ENCODE results near the gene GJD2.

Gene GJD2

DNA sequence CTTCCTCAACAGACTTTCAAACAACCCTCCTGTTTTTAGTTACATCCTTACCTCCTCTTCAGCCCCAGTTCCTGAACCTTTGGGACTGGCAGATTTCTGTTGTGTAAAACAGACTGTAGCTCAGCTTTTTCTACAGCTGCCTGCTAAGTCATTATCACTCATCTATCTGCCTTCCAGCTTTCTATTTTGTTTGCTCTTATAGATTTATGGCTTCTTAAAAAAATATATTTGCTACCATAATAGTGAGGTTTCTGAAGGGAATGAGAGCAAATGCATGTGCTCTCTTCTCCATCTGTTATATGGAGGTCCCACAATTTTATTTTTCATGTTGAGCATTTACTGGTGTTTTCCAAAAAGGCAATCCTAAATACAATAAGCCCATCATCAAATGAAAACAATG lies 18.2 kb upstream of the GJD2 start:
- DNase-seq (ENCODE audit: low read depth), result no peak

DNA sequence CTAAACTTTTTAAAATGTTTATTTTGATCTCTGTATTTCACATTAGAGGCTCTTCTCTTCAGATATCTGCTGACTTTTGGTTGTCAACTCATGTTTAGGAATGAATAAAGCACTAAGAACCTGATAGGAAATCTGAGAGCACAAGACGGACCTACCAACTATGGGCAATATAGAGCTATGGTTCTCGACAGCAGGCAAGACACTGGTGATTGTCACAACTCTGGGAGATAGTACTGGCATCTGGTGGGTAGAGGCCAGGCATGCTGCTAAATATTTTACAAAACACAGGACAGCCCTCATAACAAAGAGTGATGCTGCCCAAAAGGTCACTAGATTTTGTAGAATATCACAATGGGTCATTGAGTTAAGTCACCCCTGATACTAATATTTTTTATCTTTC lies 17.5 kb upstream of the GJD2 start:
- DNase-seq (ENCODE audit: low read depth), result no peak

- DNase-seq (ENCODE audit: low read depth), result no peak
Measured at GRCh38 chr15:34769711-34770110, 14.9 kb upstream of the GJD2 start.

DNA sequence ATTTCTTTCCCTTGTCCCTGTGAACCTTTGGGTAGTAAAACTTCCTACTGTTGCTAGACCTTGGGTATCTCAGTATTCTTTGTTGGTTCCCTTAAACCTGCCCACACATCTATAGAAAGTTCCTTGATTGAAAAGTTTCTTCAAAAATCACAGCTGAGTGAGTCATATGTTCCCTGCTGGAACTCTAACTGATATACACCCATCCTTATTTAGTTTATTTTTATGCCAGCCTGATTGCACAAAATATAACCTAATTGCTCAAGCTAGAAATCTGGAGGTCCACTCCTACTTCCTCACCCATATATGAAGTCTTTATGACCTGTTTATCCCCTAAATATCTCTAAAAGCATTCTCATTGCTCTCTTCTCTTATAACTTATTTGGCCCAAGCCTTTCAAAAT lies 13.7 kb upstream of the GJD2 start:
- no peak for DNase-seq (ENCODE audit: low read depth)

GRCh38 chr15:34765741-34766140 lies 10.9 kb upstream of the GJD2 start:
- no peak for DNase-seq (ENCODE audit: low read depth)

DNA sequence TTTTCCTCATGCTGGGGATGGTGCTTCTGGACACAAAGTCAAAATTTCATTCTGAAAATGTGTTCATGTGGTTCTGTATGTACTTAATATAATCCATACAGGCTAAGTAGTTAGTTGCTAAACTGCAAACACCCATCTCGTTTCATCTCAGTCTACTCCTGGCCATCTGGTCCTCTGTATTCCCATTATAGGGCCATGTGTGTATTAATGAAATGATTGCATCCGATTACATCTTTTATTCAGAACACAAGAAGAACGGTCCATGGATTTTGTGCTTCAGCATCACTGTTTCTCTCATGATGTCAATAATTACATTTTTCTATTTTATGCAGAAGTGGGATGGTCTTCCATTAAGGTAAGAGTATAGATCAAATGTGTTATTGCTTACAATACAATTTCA lies 6.1 kb upstream of the GJD2 start:
- no peak for DNase-seq (ENCODE audit: low read depth)

DNA sequence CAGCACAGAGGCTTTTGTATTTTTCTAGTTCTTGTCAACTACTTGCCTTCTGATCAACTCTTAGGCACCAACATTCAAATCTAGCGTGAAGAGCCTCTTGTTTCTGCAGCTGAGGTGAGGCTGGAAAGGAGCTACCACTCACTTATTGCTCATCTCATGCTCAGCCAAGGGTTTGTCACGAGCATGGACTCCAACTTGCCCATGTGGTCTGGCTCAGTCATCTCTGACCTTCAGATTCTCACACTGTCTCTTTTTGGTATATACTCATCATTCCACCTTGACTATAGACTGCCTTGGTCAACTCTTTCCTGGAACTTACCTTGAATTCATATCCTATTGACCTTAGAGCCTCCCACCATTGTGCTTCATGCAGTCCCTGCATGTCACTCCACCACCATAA lies 5.2 kb upstream of the GJD2 start:
- no peak for DNase-seq (ENCODE audit: low read depth)

DNA sequence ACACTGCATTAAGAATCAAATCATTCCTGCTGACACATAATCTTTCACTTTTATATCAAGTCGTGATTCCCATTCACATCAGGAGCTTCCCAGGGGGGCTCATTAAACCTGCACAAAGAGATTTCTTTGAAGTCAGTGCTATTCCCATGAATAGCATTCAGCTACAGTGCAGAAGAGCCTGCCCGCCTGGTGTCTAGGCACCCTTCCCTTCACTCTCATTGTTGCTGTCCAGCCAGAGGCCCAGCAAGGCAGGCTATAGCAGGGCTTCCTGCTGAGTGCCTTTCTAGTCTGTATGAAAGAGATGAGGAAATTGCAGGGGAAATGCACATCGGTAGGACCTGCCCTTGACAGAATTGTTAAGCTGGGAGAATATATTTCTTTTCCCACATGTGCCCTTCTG lies 4.5 kb upstream of the GJD2 start:
- DNase-seq (ENCODE audit: low read depth), result no peak

DNA sequence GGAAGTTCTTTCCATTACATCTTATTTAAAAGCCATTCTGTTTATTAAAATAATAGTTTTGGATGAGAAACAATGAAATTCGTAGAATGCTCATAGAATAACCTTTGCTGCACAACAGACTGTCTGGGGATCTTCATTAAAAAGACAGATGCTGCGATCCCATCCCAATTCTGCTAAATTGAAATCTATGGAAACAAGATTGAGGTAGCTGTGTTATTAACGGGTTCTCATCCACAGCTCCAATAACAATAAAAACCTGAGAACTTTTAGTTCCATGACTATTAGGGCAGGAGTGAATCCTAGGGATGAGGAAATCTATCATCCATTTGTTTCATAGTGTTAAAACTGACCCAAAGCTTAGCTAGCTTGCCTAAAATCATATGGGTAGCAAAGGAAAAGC lies 2.5 kb upstream of the GJD2 start:
- no peak for DNase-seq (ENCODE audit: low read depth)

- no peak for DNase-seq (ENCODE audit: low read depth)
Measured at GRCh38 chr15:34755419-34755773, 598 bp upstream of the GJD2 start.

GRCh38 chr15:34754171-34754601 lies 612 bp downstream of the GJD2 start:
- no peak for DNase-seq (ENCODE audit: low read depth)

DNA sequence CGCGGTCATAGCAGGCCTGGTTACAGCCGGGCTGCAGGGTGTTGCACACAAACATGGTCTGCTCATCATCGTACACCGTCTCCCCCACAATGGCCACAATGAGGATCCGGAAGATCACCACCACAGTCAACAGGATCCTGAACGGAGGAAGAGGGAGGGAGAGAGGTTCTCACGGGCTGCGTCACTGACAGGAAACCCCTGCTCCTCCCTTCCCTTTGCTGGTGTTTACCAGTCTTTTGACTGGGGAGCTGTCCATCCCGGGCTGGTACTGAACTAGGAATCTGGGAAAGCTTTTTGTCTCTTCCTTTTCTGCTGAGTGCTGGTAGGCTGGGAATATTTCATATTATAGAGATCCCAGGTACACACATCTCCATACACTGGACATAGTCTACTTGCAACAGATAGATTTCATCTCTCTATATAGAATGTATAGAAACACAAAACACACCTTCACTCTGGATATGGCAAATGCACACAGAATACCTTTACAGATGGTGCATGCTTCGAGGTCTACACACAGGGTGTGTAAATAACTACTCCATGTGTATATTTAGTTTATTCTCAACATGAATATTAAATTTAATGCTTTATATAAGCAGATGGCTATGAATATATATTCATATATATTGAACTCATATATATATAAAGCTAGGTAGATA lies 1.4 kb downstream of the GJD2 start:
- DNase-seq (ENCODE audit: low read depth), result no peak

- no peak for DNase-seq (ENCODE audit: low read depth)
Measured at GRCh38 chr15:34749691-34750090, 5.1 kb downstream of the GJD2 start.

GRCh38 chr15:34739346-34739745 lies 15.5 kb downstream of the GJD2 start:
- no peak for DNase-seq (ENCODE audit: low read depth)

GRCh38 chr15:34738002-34738401 lies 16.8 kb downstream of the GJD2 start:
- DNase-seq (ENCODE audit: low read depth), result no peak

DNA sequence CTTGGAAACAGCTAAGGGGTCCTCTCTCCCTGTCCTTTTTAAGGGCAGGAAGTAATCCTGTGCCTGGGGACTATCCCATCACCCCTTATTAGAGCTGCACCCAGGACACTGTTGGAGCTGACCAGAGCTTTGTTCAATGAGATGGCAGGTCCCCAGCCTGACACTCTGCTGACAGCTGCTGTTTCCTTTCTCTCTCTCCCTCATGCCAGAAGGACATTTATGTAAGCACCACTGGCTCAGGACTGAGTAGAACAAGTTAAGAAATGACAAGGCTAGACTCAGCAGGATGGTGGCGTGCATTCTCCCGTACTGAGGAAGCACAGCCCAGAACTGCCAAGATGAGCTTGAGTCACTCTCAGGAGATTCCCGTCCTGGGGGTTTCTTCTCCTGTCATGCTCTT lies 17.3 kb downstream of the GJD2 start:
- DNase-seq (ENCODE audit: low read depth), result no peak

DNA sequence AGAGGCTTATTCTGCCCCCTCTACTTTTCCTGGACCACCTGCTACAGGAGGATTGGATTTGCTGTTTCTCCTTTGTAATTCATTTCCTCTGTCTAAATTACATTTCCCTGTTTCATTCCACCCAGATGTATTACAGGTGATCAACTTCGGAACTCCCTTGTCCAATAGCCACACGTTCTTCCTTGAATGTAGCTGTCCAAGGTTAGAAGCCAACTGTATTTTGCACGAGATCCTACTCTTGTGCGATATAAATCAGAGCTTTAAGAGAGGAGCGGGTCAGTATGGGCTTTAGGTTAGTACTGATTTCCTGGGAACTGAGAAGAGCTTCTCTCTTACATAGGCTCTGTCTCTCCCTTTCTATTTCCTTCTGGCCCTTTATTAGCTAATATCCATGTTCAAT lies 20.5 kb downstream of the GJD2 start:
- no peak for DNase-seq (ENCODE audit: low read depth)

GRCh38 chr15:34733621-34734020 lies 21.2 kb downstream of the GJD2 start:
- no peak for DNase-seq (ENCODE audit: low read depth)

- DNase-seq (ENCODE audit: low read depth), result no peak
Measured at GRCh38 chr15:34732430-34732829, 22.4 kb downstream of the GJD2 start.

DNA sequence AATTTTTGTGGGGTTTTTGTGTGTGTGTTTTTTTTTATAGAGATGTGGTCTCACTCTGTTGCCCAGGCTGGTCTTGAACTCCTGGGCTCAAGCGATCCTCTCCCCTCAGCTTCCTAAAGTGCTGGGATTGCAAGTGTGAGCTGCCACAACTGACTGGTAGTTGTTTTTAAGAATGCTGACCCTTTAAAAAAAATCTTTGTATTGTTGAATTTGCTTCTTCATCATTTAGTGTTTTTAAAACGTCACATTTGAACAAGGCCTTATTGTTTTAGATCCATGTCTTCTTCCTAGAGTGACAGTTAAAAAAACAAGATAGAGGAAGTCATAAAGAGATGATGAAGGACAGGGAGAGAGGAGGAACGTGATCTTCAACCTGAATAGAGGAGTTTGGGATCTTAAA lies 24.1 kb downstream of the GJD2 start:
- no peak for DNase-seq (ENCODE audit: low read depth)

GRCh38 chr15:34729886-34730285 lies 24.9 kb downstream of the GJD2 start:
- no peak for DNase-seq (ENCODE audit: low read depth)

DNA sequence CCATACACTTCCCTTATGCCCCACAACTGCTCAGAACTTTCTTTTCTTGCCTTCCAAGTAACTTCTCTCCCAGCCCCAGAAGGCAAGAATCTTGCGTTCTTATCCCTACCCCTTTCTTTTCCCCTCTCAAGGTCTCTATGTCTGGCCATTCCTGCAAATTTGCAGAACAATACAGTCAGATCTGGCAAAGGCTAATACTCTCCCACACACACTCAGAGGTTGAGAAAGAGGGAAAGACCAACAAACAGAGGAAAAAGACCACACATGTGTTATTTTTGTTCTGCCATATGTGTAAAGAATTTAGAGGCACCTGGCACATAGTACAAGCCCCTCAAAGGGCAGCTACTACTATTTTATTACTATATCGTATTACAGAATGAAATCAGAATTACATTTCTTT lies 25.7 kb downstream of the GJD2 start:
- DNase-seq (ENCODE audit: low read depth), result no peak

- no peak for DNase-seq (ENCODE audit: low read depth)
Measured at GRCh38 chr15:34726406-34727100, 28.2 kb downstream of the GJD2 start.

DNA sequence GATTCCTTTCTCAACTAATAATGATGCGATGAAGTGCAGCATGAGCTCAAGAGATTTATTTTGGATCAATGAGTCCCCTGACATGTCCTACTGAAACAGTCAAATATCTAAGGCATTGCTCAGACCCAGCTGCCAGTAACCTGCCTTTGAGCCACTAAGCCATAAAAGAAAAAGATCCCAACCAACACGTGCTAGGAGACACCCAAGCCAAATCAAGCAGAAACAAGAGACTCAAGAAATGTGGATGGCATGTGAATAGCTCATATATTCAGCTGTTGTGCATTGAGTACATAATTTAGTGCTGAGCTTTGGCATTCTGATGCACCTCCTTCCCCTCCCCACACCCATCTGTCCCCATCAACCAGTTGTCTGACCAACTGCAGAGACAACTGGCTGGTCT lies 29.2 kb downstream of the GJD2 start:
- no peak for DNase-seq (ENCODE audit: low read depth)

Data from stimulated activated CD8-positive, alpha-beta memory T cell treated with anti-CD3 and anti-CD28 coated beads, Interleukin-4, amount 100 ng/mL, for 24 hours (primary cell).